NCI-H748 (cell line): ENCODE data around the gene ID3.

Source experiments
- DNase-seq: peaks from one replicate; lab custom pipeline; 2025; ENCODE audit not compliant: unreplicated experiment; lab: John Stamatoyannopoulos, UW

ID3 gene

GRCh38 chr1:23566304-23566703 lies 7.0 kb upstream of the ID3 start:
- no peak for DNase-seq

GRCh38 chr1:23565776-23566175 lies 6.5 kb upstream of the ID3 start:
- no peak for DNase-seq

GRCh38 chr1:23564529-23565122 lies 5.3 kb upstream of the ID3 start:
- DNase-seq, result no peak

GRCh38 chr1:23563755-23564374 lies 4.6 kb upstream of the ID3 start:
- DNase-seq, result peak; percentile 29

GRCh38 chr1:23563003-23563402 lies 3.7 kb upstream of the ID3 start:
- no peak for DNase-seq

GRCh38 chr1:23562137-23562876 lies 3.0 kb upstream of the ID3 start:
- peak; percentile 97 for DNase-seq

- DNase-seq, result peak; percentile 28
Measured at GRCh38 chr1:23561813-23562100, 2.5 kb upstream of the ID3 start.

- no peak for DNase-seq
Measured at GRCh38 chr1:23561076-23561812, 1.9 kb upstream of the ID3 start.

- peak; percentile 62 for DNase-seq
Measured at GRCh38 chr1:23559985-23560741, 862 bp upstream of the ID3 start.

GRCh38 chr1:23558872-23559135 lies 497 bp downstream of the ID3 start:
- DNase-seq, result no peak

- DNase-seq, result peak; percentile 61
Measured at GRCh38 chr1:23558140-23558871, 995 bp downstream of the ID3 start.

- no peak for DNase-seq
Measured at GRCh38 chr1:23557471-23558124, 1.7 kb downstream of the ID3 start.

- DNase-seq, result peak; percentile 16
Measured at GRCh38 chr1:23556635-23557470, 2.4 kb downstream of the ID3 start.

- peak; percentile 46 for DNase-seq
Measured at GRCh38 chr1:23555986-23556634, 3.2 kb downstream of the ID3 start.

GRCh38 chr1:23555270-23555985 lies 3.9 kb downstream of the ID3 start:
- DNase-seq, result peak; percentile 45

- DNase-seq, result peak; percentile 98
Measured at GRCh38 chr1:23554481-23555269, 4.6 kb downstream of the ID3 start.

GRCh38 chr1:23554127-23554480 lies 5.2 kb downstream of the ID3 start:
- DNase-seq, result no peak
